NCI-H1048 (cell line): ENCODE data around the gene KCNH3.

ENCODE experiments used
- DNase-seq: peaks from one replicate; lab custom pipeline; 2025; lab: John Stamatoyannopoulos, UW

Gene KCNH3

DNA sequence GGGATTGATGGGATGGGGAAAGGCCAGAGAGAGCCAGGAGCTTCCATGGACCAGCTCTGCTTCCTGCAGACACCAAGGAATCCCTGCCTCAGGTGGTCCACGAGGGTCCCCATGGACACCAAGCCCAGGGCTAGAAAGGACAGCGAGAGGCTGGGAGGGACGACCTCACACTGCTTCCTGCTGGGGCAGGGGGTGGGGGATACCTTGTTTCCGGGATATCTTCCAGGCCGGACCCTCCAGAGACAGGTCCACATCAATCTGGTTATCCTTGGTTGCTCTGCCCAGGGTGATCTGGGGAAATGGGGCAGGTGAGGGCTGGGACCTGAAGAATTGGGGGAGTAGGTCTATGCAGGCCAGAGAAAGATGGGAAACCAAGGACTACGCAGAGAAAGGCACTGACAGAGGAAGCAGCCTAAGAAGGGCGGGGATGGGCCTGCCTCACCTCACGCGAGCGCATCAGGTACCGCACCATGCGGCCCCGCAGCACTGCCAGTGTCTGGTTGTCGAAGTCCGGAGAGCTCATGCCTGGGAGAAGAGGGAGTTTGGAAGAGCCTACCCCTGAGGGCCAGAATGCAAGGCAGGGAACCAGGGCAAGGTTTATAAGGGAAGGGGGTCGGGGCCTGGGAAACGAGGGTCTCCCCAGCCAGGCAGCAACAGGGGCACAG lies 20.3 kb downstream of the KCNH3 start:
- DNase-seq: no peak

DNA sequence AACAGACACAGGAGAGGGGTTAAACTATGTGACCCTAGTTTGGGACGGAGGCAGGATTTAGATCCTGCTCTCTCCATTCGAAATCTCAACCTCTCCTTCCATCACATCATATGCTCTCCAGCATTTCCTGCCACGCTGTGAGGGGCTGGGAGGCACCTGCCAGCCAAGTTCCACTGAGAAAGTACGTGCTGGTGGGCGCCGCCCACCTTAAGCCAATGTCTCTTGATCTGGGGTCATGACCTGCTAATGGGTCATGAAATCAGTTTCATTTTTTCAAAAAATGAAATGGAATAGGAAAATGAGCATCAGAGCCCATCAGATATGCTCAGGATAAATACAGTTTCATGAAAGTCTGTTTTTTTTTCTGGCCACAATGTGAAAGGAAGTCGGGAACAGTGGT lies 21.9 kb downstream of the KCNH3 start:
- no peak for DNase-seq

DNA sequence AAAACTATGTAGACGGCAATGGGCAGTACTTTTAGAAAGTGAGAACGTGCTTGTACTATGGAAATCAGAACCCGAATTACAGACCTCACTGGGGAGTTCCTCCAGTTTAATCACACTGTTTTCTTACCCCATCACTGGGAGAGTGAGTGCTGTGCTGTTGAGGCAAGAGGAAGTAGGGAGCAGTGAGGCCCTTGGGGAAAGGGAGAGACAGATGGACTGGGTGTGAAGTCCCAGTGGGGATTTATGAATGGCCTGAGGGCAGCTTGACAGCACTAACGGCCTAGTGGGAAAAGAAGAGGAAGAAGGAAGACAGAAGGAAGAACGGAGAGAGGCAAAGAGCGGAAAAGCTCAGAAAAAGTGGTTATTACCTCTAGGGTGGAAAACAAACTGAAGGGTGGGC lies 23.4 kb downstream of the KCNH3 start:
- no peak for DNase-seq

DNA sequence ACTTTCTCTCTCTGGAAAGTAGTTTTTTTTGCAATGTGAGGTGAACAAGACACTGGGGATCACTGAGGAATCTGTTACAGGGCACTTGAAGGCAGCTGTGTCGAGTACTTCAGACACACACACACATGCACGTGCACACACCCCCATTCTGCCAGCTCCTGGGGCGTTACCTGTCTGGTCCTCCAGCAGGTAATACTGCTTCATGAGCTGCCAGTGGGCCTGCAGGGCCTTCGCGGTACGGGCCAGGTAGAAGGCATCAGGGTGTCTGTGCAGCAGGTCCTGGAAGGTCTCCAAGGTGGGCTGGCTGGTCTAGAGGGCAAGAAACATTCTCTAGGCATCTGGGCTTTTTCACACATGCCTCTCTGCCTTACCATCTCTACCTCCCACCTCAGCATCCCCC lies 24.0 kb downstream of the KCNH3 start:
- DNase-seq: no peak

DNA sequence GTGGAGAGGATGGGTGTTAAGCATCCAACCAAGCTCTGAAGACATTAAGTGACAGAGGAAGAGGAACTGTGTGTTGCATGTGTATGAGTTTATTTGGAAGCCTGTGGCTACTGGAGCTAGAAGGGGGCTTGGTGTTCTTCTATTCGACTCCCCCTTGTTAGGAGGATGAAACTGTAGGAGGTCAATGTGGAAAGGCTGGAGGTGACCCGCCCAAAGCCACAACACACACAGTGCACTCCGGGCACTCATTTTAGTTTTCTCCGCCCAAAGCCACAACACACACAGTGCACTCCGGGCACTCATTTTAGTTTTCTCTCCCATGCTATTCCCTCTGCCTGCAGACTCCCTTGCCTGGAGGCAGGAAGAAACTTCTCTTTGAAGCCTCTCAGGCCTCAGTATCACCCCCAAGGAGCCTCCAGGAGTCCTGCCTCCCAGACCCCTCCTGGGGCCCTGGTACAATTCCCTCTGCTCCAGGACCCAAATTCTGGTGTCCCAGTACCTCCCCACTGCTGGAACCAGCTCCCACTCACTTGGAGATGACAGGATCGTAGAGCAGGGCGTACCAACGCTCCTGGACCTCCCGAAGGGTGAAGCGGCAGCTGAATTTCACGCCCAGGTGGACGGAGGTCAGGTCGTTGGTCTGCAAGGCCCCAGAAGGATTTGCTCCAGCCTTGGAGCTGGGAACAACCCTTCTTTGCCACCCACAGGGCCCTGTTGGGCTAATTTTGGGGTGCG lies 25.3 kb downstream of the KCNH3 start:
- no peak for DNase-seq

DNA sequence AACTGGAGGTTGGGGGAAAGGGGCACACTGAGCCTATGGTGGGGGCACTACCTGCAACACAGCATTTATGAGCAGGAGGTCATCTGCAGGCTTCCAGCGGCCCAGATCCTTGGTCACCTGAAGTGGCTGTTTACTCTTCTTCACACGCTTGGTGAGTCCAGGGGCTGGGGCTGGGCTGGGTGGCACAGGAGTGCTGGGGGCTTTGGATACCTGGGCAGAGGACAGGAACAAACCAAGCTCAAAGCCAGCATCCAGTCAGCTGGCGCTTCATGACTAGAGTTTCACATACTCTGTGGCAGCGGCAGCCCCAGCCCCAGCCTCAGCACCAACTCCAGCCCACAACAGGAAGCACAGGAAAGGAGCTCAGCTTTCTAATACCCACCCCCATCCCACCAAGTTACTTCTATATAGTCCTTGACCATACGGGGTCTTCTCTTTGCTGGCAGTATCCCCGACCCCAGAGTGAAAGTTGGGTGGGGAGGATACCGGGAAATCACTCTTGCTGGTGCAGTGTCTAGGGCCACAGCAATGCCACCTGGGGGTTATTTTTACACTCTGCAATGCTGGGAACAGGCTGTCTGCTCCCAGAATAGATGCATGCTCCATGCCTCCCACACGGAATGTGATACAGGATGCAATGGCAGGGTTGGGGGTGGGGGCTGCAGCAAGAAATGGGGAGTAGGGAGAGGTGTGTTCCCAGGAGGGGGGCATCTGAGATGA lies 26.0 kb downstream of the KCNH3 start:
- no peak for DNase-seq

DNA sequence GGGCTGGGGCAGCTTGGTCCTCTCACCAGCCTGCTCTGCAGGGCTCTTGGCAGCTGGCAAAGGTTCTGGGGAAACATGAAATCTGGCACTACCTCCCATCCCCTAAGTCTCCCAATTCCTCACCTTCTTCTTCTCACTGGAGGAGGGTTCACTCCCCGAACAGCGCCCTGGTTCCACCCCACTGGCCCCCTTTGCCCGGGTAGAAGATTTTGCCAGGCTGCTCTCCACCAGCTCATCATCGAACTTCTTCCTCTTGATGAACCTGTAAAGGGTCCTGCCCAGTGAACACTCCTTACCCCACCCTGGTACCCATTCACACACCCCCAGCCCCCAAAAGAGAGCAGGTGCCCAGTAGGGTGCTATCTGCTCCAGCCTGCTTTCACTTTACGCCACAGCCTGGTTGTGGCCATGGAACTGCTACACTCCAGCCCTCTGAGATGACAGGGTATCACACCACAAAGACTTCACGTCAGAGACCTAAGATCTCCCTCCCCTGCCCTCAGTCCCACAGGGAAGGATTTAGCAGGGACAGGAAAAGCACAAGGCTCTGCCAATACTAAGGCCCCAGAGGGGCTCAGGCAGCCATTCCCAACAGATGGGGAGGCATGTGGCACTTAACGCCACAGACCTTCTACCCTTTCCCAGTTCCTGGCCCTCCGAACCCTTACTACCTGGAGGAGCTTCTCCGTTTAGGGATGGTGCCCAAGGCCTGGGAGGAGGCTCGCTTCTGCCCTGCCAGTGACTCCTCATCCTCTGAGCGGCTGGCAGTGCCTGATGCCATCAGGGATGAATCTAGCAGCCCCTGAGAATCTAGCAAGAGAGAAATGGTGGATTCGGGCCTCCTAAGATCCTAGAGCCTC lies 26.8 kb downstream of the KCNH3 start:
- DNase-seq: no peak

DNA sequence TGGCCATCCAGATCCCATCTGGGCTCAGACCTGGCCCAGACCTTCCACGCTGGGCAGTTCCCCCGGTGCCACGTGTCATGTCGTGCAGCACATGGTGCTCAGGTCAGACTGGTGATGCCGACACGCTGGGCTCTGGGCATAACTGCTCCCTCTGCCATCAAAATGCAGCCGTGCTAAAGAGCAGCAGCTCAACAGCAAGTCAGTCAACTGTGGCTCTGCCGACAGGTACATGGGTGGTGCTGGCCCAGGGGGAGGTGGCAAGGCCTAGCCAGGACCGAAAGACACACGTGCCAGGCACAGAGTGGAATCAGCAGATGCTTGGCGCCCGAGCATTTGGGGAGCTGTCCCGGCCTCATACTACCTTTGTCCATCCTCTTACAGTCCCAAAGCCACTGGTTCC lies 27.5 kb downstream of the KCNH3 start:
- DNase-seq: no peak

DNA sequence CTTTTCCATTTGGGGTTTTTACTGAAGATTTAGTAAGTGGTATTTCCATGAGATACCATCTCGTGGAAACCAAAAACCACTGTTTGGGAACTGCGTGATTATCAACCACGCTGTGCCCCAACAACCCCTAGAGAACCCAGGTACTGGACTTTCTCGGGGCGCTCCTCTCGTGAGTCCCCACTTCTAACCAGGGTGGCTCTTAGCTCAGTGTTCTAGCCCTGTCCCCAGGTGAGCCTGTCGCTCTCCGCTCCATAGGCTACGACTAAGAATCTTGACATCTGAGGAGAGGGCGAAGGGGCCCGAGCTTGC lies 28.4 kb downstream of the KCNH3 start:
- DNase-seq: no peak

DNA sequence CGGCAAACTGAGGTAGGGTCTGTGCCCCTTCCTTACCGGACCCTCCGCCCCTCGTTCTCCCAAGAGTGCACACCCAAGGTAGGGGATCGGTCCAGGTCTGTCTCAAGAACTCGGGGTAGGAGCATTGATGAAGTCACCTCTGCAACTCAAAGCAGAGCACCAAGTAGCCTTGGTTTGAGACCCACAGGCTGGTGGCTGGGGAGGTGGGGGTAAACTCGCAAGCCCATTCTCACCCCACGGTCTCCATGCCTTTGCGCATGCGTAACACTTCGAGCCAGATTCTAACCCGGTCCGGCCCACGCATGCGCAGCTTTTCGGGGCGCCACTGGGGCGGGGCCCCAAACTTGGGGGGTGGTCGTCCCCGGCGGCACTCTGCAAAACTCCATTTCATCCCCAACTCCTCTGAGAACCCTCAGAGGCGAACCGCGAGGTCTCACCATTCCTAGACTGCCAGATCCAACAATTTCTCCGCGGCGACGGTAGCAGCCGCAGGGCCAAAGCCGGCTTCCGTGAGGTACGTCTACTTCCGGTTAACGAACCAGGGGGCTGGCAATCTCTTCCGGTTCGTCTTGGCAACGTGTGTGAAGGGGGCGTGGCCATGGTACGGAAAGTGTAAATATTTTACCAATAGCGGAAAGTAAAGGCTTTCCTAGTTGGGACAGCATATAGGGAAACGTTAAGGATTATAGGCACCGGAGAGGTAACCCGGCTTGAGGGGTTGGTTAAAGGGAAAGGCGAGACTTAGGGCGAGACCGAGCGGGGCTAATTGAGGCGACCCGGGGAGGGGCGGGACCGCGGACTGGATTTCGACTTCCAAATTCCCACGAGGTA lies 29.0 kb downstream of the KCNH3 start, which contains the start of gene MCRS1:
TSS of gene MCRS1 (minus strand) at position 532 of the 831 bp plus-strand sequence. CDS start 1,411 bp downstream, outside the sequence.
- peak; percentile 85 for DNase-seq

DNA sequence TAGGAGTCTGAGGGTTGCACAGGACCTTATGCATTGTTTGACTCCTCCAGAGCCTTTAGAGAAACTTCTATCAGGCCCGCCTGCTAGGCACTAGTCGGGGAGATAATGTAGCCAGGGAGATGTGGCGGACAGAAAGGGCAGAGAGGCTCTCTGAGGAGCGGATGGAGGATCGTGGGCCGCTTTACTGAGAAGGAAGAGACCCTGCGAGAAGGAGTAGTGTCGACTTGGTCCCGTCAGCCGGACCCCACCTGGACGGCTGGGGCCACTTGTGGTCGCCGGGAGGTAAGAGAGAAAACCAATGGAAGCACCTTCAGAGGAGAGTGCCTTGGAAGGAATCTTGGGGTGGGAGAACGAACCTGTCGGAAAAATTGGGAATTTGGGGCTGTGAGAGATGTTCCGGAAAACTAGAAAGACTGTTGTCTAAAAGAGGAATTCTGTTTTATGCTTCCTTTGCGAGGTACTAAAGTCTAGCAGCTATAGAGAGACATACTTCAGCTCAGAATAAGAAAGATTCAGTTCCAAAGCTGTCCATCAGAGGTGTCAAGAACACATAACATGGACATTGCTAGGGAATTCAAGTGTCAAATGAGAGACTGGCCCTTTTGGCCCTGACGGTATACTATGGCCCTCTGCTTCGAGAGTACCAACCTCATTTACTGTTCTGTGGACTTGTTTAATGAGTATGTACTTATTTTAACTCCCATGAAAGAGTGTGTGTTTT lies 29.8 kb downstream of the KCNH3 start:
- DNase-seq: no peak

DNA sequence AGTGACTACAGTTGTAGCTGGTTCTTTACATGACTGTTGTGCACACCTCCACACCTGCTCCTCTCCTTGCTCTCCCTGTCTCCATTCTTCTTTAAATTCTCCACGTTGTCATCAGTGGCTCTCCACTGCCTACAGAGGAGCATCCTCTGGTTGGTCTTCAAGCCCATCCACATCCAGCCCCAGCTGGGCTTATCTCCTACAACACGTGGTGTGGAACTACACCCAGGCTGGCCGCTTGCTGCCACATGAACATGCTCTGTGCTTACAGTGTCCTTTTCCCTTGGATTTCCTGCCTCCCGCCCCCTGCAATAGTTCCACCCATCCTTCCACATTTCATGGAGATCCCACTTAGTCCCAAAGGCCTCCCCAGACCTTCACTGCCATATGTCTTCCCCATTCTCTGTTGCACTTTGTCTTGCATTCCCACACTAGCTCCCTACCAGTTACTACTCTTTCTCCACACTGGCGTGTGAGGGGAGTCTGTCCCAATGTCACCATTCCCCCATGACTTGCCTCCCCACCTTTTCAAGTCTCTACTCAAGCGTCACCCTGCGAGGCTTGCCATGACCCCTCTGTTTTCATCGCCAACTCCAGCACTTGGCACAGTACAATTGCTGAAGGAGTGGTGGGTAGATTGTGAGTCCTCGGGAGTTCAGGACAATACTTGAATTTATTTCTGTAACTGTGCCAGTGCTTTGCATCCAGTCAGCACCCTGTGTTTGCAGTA lies 38.9 kb downstream of the KCNH3 start:
- no peak for DNase-seq

DNA sequence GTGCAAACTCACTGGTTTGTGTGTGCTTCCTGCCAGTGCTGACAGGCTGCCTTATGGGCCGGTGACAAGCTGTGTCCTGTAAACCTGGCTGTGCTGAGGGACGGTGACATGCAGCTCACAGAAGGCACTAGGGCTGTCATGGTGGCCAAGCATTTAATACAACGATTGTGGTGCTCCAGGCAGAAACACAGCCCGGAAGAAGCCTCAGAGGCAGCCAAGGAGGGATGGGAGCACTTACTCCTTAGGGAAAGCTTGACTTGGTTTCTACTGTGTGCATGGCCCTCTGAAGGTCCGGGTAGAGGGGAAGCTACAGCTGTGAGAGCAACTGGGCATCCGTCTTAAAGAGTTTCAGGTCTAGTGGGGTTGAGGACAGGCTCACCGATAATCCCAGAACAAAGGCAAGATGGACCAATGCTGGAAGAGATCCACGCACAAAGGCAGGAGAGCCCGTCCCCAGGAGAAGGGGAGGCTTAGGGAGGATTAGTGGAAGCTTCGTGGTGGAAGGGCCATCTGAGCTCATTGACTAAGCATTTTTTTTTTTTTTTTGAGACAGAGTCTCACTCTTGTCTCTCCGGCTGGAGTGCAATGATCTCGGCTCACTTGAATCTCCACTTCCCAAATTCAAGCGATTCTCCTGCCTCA lies 39.8 kb downstream of the KCNH3 start:
- DNase-seq: no peak

DNA sequence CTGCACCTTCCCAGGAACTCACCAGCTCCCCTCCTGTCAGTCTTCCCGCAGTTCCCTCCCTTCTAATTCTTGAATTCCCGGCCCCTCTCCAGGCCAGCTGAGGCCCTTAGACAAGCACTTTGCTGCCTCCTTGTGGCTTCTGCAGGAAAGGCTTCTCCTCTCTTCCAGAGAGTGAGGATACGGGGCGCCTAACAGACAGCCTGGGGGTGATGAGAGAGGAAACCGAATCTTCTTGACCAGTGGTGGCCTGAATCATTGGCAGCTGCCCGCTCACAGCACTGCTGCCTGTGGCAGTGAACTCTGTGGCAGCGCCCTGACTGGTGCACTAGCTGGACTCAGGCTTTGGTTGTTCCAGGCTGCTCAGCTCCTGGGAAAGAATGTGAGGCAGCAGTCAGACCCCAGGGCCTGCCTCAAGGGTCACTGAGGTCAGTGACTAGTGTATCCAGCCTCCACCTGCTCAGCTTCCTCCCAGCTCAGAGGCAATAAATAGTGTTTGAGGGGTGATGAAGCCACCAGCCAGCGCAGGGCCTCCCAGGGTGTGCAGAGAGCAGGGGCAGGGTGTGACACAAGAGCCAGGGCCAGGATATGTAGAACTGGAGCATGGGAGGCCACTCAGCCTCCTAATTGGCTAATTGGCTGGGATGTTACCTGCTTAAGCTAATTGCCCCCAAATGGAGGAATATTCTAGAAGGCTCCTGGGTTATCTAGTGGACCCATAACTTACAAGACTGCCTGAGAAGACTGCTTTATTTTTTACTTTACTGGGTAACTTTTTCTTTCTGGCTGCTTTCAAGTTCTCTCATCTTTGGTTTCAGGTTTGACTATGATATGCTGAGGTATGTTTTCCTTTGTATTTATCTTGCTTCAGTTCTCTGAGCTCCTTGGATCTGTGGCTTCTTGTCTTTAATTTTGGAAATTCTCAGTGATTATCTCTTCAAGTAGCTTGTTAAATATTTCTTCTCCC lies 42.0 kb downstream of the KCNH3 start:
- peak; percentile 36 for DNase-seq

DNA sequence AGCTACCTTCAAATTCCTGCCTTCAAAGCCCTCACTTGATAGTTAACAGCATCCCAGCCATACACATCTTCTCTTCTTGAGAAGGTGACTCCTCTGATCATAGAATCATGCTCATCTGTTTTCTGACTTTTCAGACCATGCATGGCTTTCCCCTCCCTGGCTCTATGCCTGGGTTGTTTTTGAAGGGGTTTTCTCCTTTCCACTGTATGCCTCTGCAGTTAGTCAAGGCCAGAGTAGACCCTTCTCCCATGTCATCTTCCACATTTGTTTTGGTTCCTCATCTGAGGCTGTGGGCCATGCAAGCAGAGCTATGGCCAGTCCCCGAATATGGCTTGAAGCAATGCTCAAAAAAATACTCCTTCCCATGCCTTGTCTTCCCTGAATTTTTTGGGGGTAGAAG lies 43.4 kb downstream of the KCNH3 start:
- no peak for DNase-seq

DNA sequence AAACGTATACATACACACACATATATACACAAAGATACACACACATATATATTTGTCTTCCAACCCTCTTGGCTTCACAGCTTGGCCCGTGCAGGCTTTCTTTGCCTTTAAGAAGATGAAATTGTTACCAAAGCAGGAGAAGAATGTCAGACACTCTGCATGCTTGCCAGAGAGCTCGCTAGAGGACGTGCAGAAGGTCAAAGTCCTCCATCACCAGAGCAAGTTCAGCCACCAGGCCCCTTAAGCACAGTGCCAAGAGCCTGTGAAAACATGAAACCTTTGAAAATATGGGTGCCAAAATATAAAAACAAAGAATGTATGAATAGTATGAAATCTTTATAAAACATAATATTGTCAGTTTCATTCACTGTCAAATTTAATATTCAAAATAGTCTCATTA lies 44.0 kb downstream of the KCNH3 start:
- no peak for DNase-seq

DNA sequence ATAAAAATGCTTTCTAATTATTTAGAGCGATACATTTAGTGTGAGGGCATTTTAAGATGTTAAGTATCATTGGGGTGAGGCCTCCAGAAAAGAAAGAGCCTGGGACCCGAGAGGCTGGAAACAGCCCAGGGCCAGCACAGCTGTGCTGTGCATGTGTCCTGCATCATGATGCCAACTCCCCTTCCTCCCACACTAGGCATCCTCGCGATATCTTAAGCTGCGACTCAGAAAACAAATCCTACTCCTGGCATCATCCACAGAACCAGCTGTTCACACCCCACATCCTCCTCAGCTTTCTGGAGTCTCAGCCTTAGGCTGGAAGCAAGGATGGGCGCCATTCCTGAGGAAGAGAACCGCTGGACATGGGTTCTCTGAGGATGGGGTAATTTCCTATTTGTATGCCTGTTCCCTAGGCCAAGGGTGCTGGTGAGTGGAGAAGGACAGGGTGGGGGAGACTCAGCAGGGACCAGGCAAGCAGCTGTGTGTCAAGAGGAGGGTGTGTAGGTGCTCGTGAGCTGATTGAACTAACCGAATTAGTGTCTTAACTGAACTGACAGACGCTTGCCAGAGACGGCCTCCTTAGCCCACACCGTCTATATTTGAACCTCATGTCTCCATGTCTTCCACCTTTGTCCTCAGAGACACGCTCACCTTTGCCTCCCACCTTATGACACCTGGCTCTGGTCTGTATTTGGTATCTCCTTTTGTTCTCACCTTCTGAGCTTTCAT lies 44.7 kb downstream of the KCNH3 start:
- DNase-seq: no peak

DNA sequence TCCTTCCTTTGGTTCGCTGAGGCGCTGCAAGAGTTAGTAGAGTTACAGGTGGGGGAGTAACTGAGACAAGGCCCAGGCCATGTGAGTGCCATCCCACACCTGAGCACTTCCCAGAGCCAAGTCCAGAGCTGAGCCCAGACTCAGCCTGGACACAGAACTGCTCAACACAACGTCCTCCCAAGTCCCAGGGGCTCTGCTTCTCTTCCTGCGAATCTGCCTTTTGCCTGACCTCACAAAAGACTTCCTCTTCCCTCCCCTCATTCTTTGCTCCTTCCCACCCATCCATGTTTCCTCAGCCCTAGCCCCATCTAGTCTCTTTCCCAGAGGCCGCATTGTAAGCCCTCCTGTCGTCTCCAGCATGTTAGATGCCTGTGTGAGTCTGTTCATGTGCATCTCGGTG lies 45.8 kb downstream of the KCNH3 start:
- DNase-seq: no peak
